Keratinocyte (primary cell): ENCODE results near the gene PNPLA7. TPM values are rescaled to one million over a fixed set of nuclear protein-coding genes. Genes with fewer than 3 reads are reported as not detected.

Source experiments
- DNase-seq: peaks from one replicate; pipeline ENCODE4 v3.0.0-alpha.2; 2011; ENCODE audit warnings: low read depth, missing footprints, low spot score
- FAIRE-seq: peaks from 2 replicates; lab custom pipeline; 2011; peaks lifted over from hg19 to GRCh38; lab: Jason Lieb, UNC
- H2AFZ ChIP-seq: 2 replicates; pipeline ENCODE4 v1.6.0; 2012; ENCODE audit warnings: low read length, control low read depth, inconsistent platforms; ENCODE audit not compliant: control insufficient read depth
- H3K27ac ChIP-seq: 2 replicates; pipeline ENCODE4 v1.5.1; 2011; ENCODE audit warnings: low read length; ENCODE audit not compliant: control insufficient read depth, insufficient read depth
- H3K27me3 ChIP-seq: 3 replicates; pipeline ENCODE4 v1.6.0; 2011; ENCODE audit warnings: low read length; ENCODE audit not compliant: control insufficient read depth, insufficient read depth; ENCODE audit errors: extremely low read depth
- H3K36me3 ChIP-seq, 2 experiments: 2 replicates in 1 of 2; 3 replicates in 1 of 2; pipeline ENCODE4 v1.5.1; 2011; ENCODE audit warnings: low read length in 2 of 2, mild to moderate bottlenecking in 1 of 2; ENCODE audit not compliant: control insufficient read depth in 2 of 2, insufficient read depth in 2 of 2; ENCODE audit errors: extremely low read depth in 1 of 2
- H3K4me1 ChIP-seq: 3 replicates; pipeline ENCODE4 v1.5.1; 2011; ENCODE audit warnings: low read length; ENCODE audit not compliant: control insufficient read depth, insufficient read depth; ENCODE audit errors: extremely low read depth
- H3K4me2 ChIP-seq: 3 replicates; pipeline ENCODE4 v1.6.0; 2011; ENCODE audit warnings: low read depth, low read length; ENCODE audit not compliant: control insufficient read depth, insufficient read depth; ENCODE audit errors: extremely low read depth
- H3K4me3 ChIP-seq, 3 experiments: fragments of 200-600 bp in 1 of 3; sonication (generic) in 1 of 3; 2 replicates in 2 of 3; 3 replicates in 1 of 3; pipeline ENCODE4 v1.5.1; 2011 to 2016; ENCODE audit warnings: low read length in 3 of 3, mild to moderate bottlenecking in 3 of 3, control low read depth in 2 of 3, inconsistent platforms in 1 of 3, low read depth in 1 of 3, mixed read lengths in 1 of 3, mixed run types in 1 of 3, moderate library complexity in 1 of 3; ENCODE audit not compliant: control insufficient read depth in 2 of 3, insufficient read depth in 2 of 3; ENCODE audit errors: extremely low read depth in 1 of 3
- H3K79me2 ChIP-seq: 2 replicates; pipeline ENCODE4 v1.6.0; 2012; ENCODE audit warnings: low read length; ENCODE audit not compliant: control insufficient read depth, insufficient read depth
- H3K9ac ChIP-seq: 3 replicates; pipeline ENCODE4 v1.6.0; 2011; ENCODE audit warnings: low read length; ENCODE audit not compliant: control insufficient read depth, insufficient read depth; ENCODE audit errors: extremely low read depth
- H3K9me1 ChIP-seq: 3 replicates; pipeline ENCODE4 v1.6.0; 2011; ENCODE audit warnings: low read length; ENCODE audit not compliant: control insufficient read depth, insufficient read depth; ENCODE audit errors: extremely low read depth
- H3K9me3 ChIP-seq: 2 replicates; pipeline ENCODE4 v1.5.1; 2012; ENCODE audit warnings: low read depth, low read length; ENCODE audit not compliant: control insufficient read depth
- H4K20me1 ChIP-seq: 3 replicates; pipeline ENCODE4 v1.6.0; 2011; ENCODE audit warnings: low read length; ENCODE audit not compliant: control insufficient read depth, insufficient read depth; ENCODE audit errors: extremely low read depth
- EZH2 ChIP-seq: IDR thresholded peaks from one replicate; pipeline ENCODE4 v1.6.1; 2012; ENCODE audit warnings: inconsistent platforms, mild to moderate bottlenecking, low read length, moderate library complexity
- dilution Hi-C: fragments of 300-500 bp; cut with MboI; formaldehyde crosslinking; loops from one replicate; pipeline ENCODE4 v1.7.0; 2020; ENCODE audit warnings: low sequenced_read_pairs; ENCODE audit not compliant: extremely low pct_ligation_motif_present
- polyA plus RNA-seq, 5 experiments: library from polyadenylated mRNA; depleted of rRNA in 3 of 5; stranded (reverse) in 3 of 5; stranded (forward) in 1 of 5; unstranded in 1 of 5; fragments of >200 nt; gene quantifications; 1 replicate in 1 of 5; 2 replicates in 3 of 5; 3 replicates in 1 of 5; pipeline versions ENCODE4 v1.2.1 to v1.2.3, GENCODE V29; 2011 to 2012; ENCODE audit warnings: missing spikeins in 2 of 5, low read depth in 1 of 5, low replicate concordance in 1 of 5
- TF ChIP-seq, protein P1 (sequence below), 3 experiments: IDR thresholded peaks in 1 of 3; conservative IDR thresholded peaks in 1 of 3; optimal IDR thresholded peaks in 1 of 3; 2 replicates in 2 of 3; 3 replicates in 1 of 3; pipeline versions ENCODE3 to v1.5.1; 2011; ENCODE audit warnings: low read length in 3 of 3, mild to moderate bottlenecking in 3 of 3, moderate library complexity in 2 of 3, control low read depth in 1 of 3, inconsistent platforms in 1 of 3; ENCODE audit not compliant: insufficient read depth in 2 of 3; ENCODE audit errors: extremely low read depth in 1 of 3

PNPLA7 gene
- polyA plus RNA-seq, 1 donor (not counting 4 experiments of a cell fraction or from before 2014, with no cell fraction given) = 0.34 TPM

DNA sequence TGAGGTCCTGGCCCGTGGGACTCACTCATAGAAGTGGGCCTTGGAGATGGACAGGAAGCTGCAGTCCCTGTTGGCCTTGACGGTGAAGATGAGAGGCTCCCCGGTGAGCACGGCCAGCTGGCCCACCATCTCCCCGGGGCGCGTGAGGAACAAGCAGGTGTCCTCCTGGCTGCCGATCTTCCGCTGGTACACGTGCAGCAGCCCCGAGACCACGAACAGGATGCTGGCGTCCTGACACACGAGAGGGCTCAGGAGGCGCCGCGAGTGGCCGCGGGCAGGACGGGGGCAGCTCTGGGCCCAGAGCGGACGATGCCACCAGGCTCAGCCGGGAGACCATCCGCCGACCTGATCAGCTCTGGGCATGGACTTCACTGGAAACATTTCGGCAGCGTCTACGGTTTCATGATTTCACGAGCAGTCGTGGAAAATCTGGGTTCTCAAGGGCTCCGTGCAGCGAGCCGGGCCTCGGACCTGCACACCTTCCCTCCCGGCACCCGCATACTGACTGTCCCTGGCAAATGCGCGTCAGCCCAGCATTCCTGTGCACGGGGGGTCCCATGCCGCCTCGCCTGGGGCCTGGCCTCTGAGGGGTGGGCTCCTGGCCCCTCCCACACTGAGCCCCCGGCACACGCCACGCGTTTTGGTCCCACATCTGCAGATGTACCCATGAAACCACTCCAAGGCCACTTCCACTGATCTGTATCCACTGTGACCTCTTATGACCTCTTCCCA is 49.4 kb downstream of the PNPLA7 start:
- DNase-seq (no peak), FAIRE-seq (no peak)
- Histone ChIP-seq H3K4me3 (no peak overlapping the region), H4K20me1 (no peaks in the 10 kb centered on the region), H3K36me3 (no peaks in the 10 kb centered on the region), H3K27me3 (no peaks in the 10 kb centered on the region), H3K4me1 (no peaks in the 10 kb centered on the region), H3K9me3 (no peaks in the 10 kb centered on the region), H3K79me2 (no peaks in the 10 kb centered on the region), H3K9ac (no peak overlapping the region), H3K9me1 (no peaks in the 10 kb centered on the region), H2AFZ (no peak overlapping the region), H3K27ac (no peak overlapping the region), H3K4me2 (no peak overlapping the region)
- dilution Hi-C loops = no loop called here
- no peak for TF ChIP-seq EZH2
- TF ChIP-seq, protein P1, sequence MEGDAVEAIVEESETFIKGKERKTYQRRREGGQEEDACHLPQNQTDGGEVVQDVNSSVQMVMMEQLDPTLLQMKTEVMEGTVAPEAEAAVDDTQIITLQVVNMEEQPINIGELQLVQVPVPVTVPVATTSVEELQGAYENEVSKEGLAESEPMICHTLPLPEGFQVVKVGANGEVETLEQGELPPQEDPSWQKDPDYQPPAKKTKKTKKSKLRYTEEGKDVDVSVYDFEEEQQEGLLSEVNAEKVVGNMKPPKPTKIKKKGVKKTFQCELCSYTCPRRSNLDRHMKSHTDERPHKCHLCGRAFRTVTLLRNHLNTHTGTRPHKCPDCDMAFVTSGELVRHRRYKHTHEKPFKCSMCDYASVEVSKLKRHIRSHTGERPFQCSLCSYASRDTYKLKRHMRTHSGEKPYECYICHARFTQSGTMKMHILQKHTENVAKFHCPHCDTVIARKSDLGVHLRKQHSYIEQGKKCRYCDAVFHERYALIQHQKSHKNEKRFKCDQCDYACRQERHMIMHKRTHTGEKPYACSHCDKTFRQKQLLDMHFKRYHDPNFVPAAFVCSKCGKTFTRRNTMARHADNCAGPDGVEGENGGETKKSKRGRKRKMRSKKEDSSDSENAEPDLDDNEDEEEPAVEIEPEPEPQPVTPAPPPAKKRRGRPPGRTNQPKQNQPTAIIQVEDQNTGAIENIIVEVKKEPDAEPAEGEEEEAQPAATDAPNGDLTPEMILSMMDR (optimal IDR thresholded peaks at IDR 0.05 in 1 of 3, IDR thresholded peaks at IDR 0.05 in 1 of 3, conservative IDR thresholded peaks at IDR 0.05 in 1 of 3; ENCODE audit: extremely low read depth in 1 of 3, insufficient read depth in 2 of 3, low read length in 3 of 3) = no peak

DNA sequence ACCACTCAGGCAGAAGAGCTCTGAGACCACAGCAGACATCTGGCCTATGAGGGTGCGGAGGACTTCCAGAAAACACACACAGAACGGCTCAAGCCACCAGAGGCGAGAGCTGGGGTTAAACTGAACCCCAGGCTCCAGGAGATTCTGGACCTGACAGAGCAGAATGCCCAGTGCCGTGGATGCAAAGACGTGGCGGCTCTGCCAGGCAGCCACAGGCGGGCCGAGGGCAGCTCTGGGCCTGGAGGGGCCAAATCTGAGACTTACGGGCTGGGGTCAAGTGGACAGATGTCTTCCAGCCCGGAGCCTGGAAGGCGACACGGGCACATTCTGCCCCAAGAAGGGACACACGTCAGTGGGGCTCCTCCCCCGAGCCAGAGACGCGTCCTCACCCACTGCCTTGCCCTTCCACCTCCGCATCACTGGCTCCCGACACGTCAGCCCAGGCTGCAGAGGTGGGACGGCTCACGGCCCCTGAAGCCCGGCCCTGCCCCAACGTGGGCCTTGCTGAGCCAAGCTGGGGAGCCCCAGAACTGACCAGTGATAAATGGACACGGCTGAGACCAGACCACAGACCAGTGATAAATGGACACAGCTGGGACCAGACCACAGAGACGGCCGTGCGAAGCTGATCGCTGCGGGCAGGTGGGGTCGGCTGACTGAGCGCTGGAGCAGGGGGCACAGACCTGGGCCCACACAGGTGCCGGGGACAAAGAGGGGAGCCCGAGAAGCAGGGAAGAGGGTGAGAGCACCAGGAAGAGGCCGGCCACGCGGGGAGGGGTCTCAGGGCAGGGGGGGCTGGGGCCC is 50.1 kb downstream of the PNPLA7 start:
- no peaks in the 10 kb centered on the region for H3K36me3 ChIP-seq
- no peaks in the 10 kb centered on the region for H3K79me2 ChIP-seq
- H3K4me3 ChIP-seq = no peak overlapping the region
- H2AFZ ChIP-seq = no peak overlapping the region
- dilution Hi-C loops = no loop called here
- no peak overlapping the region for H3K9ac ChIP-seq
- no peaks in the 10 kb centered on the region for H3K9me3 ChIP-seq
- no peak overlapping the region for H3K4me2 ChIP-seq
- FAIRE-seq = no peak
- no peaks in the 10 kb centered on the region for H3K4me1 ChIP-seq
- H3K9me1 ChIP-seq = no peaks in the 10 kb centered on the region
- no peak overlapping the region for H3K27ac ChIP-seq
- H3K27me3 ChIP-seq = no peaks in the 10 kb centered on the region
- DNase-seq = no peak
- TF ChIP-seq, protein P1 (optimal IDR thresholded peaks at IDR 0.05 in 1 of 3, IDR thresholded peaks at IDR 0.05 in 1 of 3, conservative IDR thresholded peaks at IDR 0.05 in 1 of 3; ENCODE audit: extremely low read depth in 1 of 3, insufficient read depth in 2 of 3, low read length in 3 of 3) = no peak
- TF ChIP-seq EZH2 = no peak
- no peaks in the 10 kb centered on the region for H4K20me1 ChIP-seq
